Measurements from ENCODE around the gene HLTF. TPM values are rescaled to one million over a fixed set of nuclear protein-coding genes. Genes with fewer than 3 reads are reported as not detected.

The HLTF gene
- polyA plus RNA-seq, 1 experiment, result 17.3 TPM

GRCh38 chr3:149118724-149119123, 32.4 kb upstream of the HLTF start:
- CTCF ChIA-PET, result interaction anchor here (3.5 to 5.1 kb wide), 2 partner anchors 155 to 161 kb away, joined by 36 to 78 read pairs; no protein-coding TSS in a partner anchor
- POLR2A ChIA-PET, result no interaction called here
- no peak for DNase-seq (ENCODE audit: low read depth)
- TF ChIP-seq, protein P1, sequence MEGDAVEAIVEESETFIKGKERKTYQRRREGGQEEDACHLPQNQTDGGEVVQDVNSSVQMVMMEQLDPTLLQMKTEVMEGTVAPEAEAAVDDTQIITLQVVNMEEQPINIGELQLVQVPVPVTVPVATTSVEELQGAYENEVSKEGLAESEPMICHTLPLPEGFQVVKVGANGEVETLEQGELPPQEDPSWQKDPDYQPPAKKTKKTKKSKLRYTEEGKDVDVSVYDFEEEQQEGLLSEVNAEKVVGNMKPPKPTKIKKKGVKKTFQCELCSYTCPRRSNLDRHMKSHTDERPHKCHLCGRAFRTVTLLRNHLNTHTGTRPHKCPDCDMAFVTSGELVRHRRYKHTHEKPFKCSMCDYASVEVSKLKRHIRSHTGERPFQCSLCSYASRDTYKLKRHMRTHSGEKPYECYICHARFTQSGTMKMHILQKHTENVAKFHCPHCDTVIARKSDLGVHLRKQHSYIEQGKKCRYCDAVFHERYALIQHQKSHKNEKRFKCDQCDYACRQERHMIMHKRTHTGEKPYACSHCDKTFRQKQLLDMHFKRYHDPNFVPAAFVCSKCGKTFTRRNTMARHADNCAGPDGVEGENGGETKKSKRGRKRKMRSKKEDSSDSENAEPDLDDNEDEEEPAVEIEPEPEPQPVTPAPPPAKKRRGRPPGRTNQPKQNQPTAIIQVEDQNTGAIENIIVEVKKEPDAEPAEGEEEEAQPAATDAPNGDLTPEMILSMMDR (IDR thresholded peaks at IDR 0.05; ENCODE audit: insufficient read depth, low read depth, low read length), result no peak
- H3K27me3 ChIP-seq (ENCODE audit: control insufficient read depth, insufficient read depth, low read length), result no peaks in the 10 kb centered on the region
- H3K36me3 ChIP-seq (ENCODE audit: control insufficient read depth, insufficient read depth, low read length), result no peaks in the 10 kb centered on the region
- H3K4me3 ChIP-seq (ENCODE audit: low read depth, low read length), result no peak overlapping the region

GRCh38 chr3:149115114-149115513, 28.8 kb upstream of the HLTF start:
- no peaks in the 10 kb centered on the region for H3K27me3 ChIP-seq (ENCODE audit: control insufficient read depth, insufficient read depth, low read length)
- no peaks in the 10 kb centered on the region for H3K36me3 ChIP-seq (ENCODE audit: control insufficient read depth, insufficient read depth, low read length)
- no peak for DNase-seq (ENCODE audit: low read depth)
- no peak overlapping the region for H3K4me3 ChIP-seq (ENCODE audit: low read depth, low read length)
- POLR2A ChIA-PET, result no interaction called here
- TF ChIP-seq, protein P1 (IDR thresholded peaks at IDR 0.05; ENCODE audit: insufficient read depth, low read depth, low read length), result no peak
- CTCF ChIA-PET, result interaction anchor here (2.4 kb wide), 1 partner anchor 14 kb away, joined by 6 read pairs; the partner anchor contains the start of gene HPS3

GRCh38 chr3:149114458-149114857, 28.1 kb upstream of the HLTF start:
- H3K4me3 ChIP-seq (ENCODE audit: low read depth, low read length), result no peak overlapping the region
- no peaks in the 10 kb centered on the region for H3K27me3 ChIP-seq (ENCODE audit: control insufficient read depth, insufficient read depth, low read length)
- H3K36me3 ChIP-seq (ENCODE audit: control insufficient read depth, insufficient read depth, low read length), result no peaks in the 10 kb centered on the region
- no peak for DNase-seq (ENCODE audit: low read depth)
- CTCF ChIA-PET, result interaction anchor here (2.4 kb wide), 1 partner anchor 15 kb away, joined by 6 read pairs; the partner anchor contains the start of gene HPS3
- POLR2A ChIA-PET, result no interaction called here
- TF ChIP-seq, protein P1 (IDR thresholded peaks at IDR 0.05; ENCODE audit: insufficient read depth, low read depth, low read length), result no peak

DNA sequence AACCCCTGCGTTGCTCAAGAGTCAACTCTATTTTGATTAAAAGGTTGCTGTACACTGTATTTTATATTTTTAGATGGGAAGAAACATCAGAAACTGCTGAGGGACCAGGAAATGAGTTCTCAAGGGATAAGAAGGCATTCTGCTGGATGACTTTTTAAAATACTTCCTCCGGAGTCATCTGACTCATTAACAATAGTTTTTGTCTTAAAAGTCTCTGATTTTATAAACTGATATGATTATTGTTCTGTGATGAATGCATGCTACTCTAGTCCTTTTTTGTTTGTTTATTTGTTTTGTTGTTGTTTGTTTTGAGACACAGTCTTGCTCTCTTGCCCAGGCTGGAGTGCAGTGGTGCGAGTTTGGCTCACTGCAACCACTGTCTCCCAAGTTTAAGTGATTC, 18.2 kb upstream of the HLTF start:
- TF ChIP-seq, protein P1 (IDR thresholded peaks at IDR 0.05; ENCODE audit: insufficient read depth, low read depth, low read length), result no peak
- Histone ChIP-seq H3K4me3 (ENCODE audit: low read depth, low read length) (no peak overlapping the region), H3K27me3 (ENCODE audit: control insufficient read depth, insufficient read depth, low read length) (no peaks in the 10 kb centered on the region; the same call in 1 of the 2 replicates), H3K36me3 (ENCODE audit: control insufficient read depth, insufficient read depth, low read length) (no peaks in the 10 kb centered on the region)
- no peak for DNase-seq (ENCODE audit: low read depth)
- POLR2A ChIA-PET, result no interaction called here
- CTCF ChIA-PET, result no interaction called here

GRCh38 chr3:149101641-149102040, 15.3 kb upstream of the HLTF start:
- DNase-seq (ENCODE audit: low read depth), result no peak
- CTCF ChIA-PET, result interaction anchor here (1.3 kb wide), 1 partner anchor 21 kb away, joined by 5 read pairs; no protein-coding TSS in a partner anchor
- TF ChIP-seq, protein P1 (IDR thresholded peaks at IDR 0.05; ENCODE audit: insufficient read depth, low read depth, low read length), result no peak

More at GRCh38 chr3:149101641-149102040, 15.3 kb upstream of the HLTF start:
- Histone ChIP-seq H3K27me3 (ENCODE audit: control insufficient read depth, insufficient read depth, low read length) (no peaks in the 10 kb centered on the region; the same call in 1 of the 2 replicates), H3K36me3 (ENCODE audit: control insufficient read depth, insufficient read depth, low read length) (no peaks in the 10 kb centered on the region), H3K4me3 (ENCODE audit: low read depth, low read length) (no peak overlapping the region)
- POLR2A ChIA-PET, result no interaction called here
